NB4 (cell line): Measurements from ENCODE around the gene TSPAN31.

Experiments used
- MYC ChIP-seq: IDR thresholded peaks from 2 replicates; pipeline ENCODE4 v1.6.1; 2011; ENCODE audit warnings: low read depth, low read length
- TF ChIP-seq, protein P1 (sequence below): IDR thresholded peaks from one replicate; pipeline ENCODE4 v1.5.1; 2012; ENCODE audit warnings: low read depth, low read length
- TF ChIP-seq, protein P2 (sequence below): IDR thresholded peaks from 2 replicates; pipeline ENCODE4 v1.6.1; 2011; ENCODE audit warnings: low read depth, low read length

DNA sequence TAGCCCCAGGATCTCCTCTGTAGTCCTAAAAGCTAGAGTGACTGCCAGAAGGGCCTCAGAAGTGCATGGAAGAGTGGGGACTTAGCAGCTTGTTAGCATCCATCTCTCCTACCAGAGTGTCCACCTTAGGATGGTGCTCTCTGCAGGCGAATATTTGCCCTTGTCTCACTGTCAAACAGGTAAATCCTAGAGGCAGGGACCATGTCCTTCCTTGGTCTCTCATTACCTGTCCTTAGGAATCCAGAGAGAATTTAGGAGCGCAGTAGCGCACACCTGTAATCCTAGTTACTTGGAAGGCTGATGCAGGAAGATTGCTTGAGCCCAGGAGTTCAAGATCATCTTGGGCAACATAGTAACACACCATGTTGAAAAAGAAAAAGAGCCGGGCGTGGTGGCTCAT, 27.7 kb upstream of the TSPAN31 start:
- TF ChIP-seq, protein P1, sequence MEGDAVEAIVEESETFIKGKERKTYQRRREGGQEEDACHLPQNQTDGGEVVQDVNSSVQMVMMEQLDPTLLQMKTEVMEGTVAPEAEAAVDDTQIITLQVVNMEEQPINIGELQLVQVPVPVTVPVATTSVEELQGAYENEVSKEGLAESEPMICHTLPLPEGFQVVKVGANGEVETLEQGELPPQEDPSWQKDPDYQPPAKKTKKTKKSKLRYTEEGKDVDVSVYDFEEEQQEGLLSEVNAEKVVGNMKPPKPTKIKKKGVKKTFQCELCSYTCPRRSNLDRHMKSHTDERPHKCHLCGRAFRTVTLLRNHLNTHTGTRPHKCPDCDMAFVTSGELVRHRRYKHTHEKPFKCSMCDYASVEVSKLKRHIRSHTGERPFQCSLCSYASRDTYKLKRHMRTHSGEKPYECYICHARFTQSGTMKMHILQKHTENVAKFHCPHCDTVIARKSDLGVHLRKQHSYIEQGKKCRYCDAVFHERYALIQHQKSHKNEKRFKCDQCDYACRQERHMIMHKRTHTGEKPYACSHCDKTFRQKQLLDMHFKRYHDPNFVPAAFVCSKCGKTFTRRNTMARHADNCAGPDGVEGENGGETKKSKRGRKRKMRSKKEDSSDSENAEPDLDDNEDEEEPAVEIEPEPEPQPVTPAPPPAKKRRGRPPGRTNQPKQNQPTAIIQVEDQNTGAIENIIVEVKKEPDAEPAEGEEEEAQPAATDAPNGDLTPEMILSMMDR: no peak
- TF ChIP-seq, protein P2, sequence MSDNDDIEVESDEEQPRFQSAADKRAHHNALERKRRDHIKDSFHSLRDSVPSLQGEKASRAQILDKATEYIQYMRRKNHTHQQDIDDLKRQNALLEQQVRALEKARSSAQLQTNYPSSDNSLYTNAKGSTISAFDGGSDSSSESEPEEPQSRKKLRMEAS: no peak
- no peak for TF ChIP-seq MYC
